Heart right ventricle (tissue), 16 donors: ENCODE measurements around the gene INSL4. TPM values are rescaled to one million over a fixed set of nuclear protein-coding genes. Genes with fewer than 3 reads are reported as not detected.

Source experiments
- ATAC-seq, 8 donors: fragments of 200-7000 bp; cut with Tn5 transposase; one replicate each; pipeline ENCODE4 v1.9.1; 2020; ENCODE audit warnings: mild to moderate bottlenecking in 8 of 8, moderate library complexity in 8 of 8, moderate number of reproducible peaks in 1 of 8
- DNase-seq, 2 donors: peaks; one replicate each; pipeline ENCODE4 v3.0.0-alpha.2; 2020
- H3K27ac ChIP-seq, 10 donors: fragments of 200-600 bp; sonication (generic) in 2 of 10; one replicate each; pipeline versions ENCODE4 v1.5.0 to v1.8.0; 2020 to 2022; ENCODE audit warnings: mild to moderate bottlenecking in 3 of 10
- H3K27me3 ChIP-seq, 7 donors: fragments of 200-600 bp; one replicate each; pipeline ENCODE4 v1.8.0; 2021 to 2022; ENCODE audit warnings: mild to moderate bottlenecking in 2 of 7
- H3K36me3 ChIP-seq, 9 donors: fragments of 200-600 bp; sonication (generic) in 1 of 9; one replicate each; pipeline versions ENCODE4 v1.5.0 to v1.8.0; 2020 to 2022; ENCODE audit warnings: mild to moderate bottlenecking in 2 of 9
- H3K4me1 ChIP-seq, 9 donors: fragments of 200-600 bp; sonication (generic) in 1 of 9; one replicate each; pipeline versions ENCODE4 v1.5.0 to v1.8.0; 2020 to 2022; ENCODE audit warnings: mild to moderate bottlenecking in 4 of 9
- H3K4me3 ChIP-seq, 10 donors: fragments of 200-600 bp; sonication (generic) in 2 of 10; one replicate each; pipeline versions ENCODE4 v1.5.0 to v1.8.0; 2020 to 2022; ENCODE audit warnings: mild to moderate bottlenecking in 7 of 10, moderate library complexity in 2 of 10
- H3K9me3 ChIP-seq, 11 donors: fragments of 200-600 bp in 10 of 11; sonication (generic) in 2 of 11; one replicate each; pipeline versions ENCODE4 v1.5.0 to v1.8.0; 2013 to 2022; ENCODE audit warnings: mild to moderate bottlenecking in 2 of 11, control low read depth in 1 of 11, moderate library complexity in 1 of 11
- WGBS, 2 donors: extraction: QIAGEN DNeasy Blood & Tissue Kit; methylation state at CpG; one replicate each; pipeline ENCODE4 v1.1.7; 2013; ENCODE audit warnings: inconsistent platforms in 1 of 2; 5-methylcytosine and 5-hydroxymethylcytosine counted together
- intact Hi-C, 10 donors: fragments of 100-400 bp; cut with DNase I; formaldehyde crosslinking; loops; one replicate each; pipeline versions ENCODE4 v1.11.1 to v1.14.2; 2022
- polyA plus RNA-seq, 2 donors: library from polyadenylated mRNA; stranded (reverse); fragments of 200-250 nt; gene quantifications; one replicate each; pipeline ENCODE4 v1.2.3, GENCODE V29; 2013
- total RNA-seq, 10 donors: library from RNA; stranded (reverse); fragmentation: NEBNext Ultra II Directional in 3 of 10; extraction: Animal tissue kit (Norgen Biotek cat#: 25700) in 3 of 10; gene quantifications; one replicate each; pipeline versions ENCODE4 v1.2.1 to v1.2.4, GENCODE V29; 2021 to 2023
- TF ChIP-seq, protein P1 (sequence below), 9 donors: fragments of 200-600 bp; sonication (generic) in 2 of 9; IDR thresholded peaks; one replicate each; pipeline versions ENCODE4 v1.5.0 to v1.8.0; 2021 to 2022; ENCODE audit warnings: antibody characterized with exemption in 9 of 9, mild to moderate bottlenecking in 5 of 9, moderate library complexity in 1 of 9
- donor health status: Arrhythmogenic right ventricular cardiomyopathy.
- donor health status: ischemic (EF 13 %, LVEDD 7.1; RV severe dilation, severe dysfunction).
- donor health status: healthy with polysubstance abuse.
- donor health status: DM: no; HTN: yes; CAD: no.
- donor health status: DM: no; HTN: no; CAD: no.
- donor health status: ischemic (EF 25% LVEDD 6.9; RV normal size, moderate dysfunction).
- donor health status: ischemic (EF 25% LVEDD 5.7; RV mildly dilated, moderate dysfunction).
- donor health status: healthy.
- donor health status: DM: yes; HTN: yes; CAD: no.
- donor health status: Ischemic cardiomyopathy.
- donor health status: ischemic (EF 35%, LVEDD 5.7; RV mildly dilated, moderate dysfunction).
- donor health status: nonischemic (EF 11% LVEDD 7.7; RV severe dilation, severe dysfunction).
- donor health status: DM: yes; HTN: yes; CAD: no.
- donor health status: PGD.
- donor health status: ischemic (EF 29% LVEDD 5.4; RV normal size, mild dysfunction).
- donor health status: nonischemic (EF 23%, LVEDD 6.1; RV moderate dilation, normal function).

Gene INSL4
- total and polyA plus RNA-seq, 12 donors: not detected

DNA sequence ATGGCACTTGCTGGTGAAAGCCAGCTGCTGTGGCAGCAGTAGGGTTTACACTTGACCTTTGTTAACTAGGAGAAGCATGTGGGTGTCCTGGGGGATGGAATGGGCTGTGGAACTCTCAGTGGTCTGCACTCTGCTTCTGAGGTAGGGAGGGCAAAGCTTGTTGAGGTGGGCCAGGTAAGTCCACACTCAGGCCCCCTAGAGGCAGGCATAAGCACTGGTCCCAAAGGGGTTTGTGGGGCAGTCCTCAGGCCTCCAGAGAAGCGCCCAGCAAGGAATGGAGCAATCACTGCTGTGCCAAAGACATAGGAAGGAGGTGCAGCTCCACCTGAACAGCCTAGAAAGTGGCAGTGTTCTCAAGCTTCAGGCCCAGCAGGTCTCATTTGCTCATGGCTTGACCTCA is 34.7 kb downstream of the INSL4 start:
- 39 to 90% methylated on average over 1 of the region's 1 CpG for WGBS, 2 donors
- ATAC-seq: no peak
- intact Hi-C loops: no loop called here

DNA sequence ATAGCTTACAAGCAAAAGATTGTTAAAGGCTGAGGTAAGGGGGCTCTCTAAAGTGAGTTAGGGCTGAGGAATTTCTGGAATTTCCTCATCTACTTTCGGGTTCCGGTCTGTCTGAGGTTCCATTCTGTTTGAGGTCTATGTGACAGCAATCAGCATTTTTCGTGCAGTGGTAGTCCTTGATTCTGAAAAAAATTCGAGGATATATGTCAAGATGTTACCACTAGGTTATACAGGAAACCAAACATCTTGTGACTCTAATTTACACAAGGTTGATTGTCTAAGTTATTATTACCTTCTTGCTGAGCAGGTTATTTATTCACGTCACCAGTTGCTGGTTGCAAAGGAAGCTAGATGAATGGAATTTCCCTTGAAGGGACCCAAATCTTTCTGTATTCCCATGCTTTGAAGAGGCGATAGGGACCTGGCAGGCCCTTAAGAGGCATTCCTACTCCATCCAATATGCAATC is 38.1 kb downstream of the INSL4 start:
- no peaks in the 10 kb centered on the region for H3K36me3 ChIP-seq
- intact Hi-C loops: no loop called here
- H3K4me1 ChIP-seq: peaks cover 0 to 6% (median 0%) of the 10 kb centered on the region in 9 donors
- DNase-seq (no peak), ATAC-seq (peak in 1 of 8 donors; percentile 42)
- H3K27me3 ChIP-seq: peaks cover 0 to 2% (median 0%) of the 10 kb centered on the region in 7 donors
- TF ChIP-seq, protein P1, sequence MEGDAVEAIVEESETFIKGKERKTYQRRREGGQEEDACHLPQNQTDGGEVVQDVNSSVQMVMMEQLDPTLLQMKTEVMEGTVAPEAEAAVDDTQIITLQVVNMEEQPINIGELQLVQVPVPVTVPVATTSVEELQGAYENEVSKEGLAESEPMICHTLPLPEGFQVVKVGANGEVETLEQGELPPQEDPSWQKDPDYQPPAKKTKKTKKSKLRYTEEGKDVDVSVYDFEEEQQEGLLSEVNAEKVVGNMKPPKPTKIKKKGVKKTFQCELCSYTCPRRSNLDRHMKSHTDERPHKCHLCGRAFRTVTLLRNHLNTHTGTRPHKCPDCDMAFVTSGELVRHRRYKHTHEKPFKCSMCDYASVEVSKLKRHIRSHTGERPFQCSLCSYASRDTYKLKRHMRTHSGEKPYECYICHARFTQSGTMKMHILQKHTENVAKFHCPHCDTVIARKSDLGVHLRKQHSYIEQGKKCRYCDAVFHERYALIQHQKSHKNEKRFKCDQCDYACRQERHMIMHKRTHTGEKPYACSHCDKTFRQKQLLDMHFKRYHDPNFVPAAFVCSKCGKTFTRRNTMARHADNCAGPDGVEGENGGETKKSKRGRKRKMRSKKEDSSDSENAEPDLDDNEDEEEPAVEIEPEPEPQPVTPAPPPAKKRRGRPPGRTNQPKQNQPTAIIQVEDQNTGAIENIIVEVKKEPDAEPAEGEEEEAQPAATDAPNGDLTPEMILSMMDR (IDR thresholded peaks at IDR 0.05): no peak
- 27 to 31% methylated on average over 6 of the region's 6 CpGs for WGBS, 2 donors
- H3K4me3 ChIP-seq: no peak overlapping the region
- no peak overlapping the region for H3K27ac ChIP-seq
- H3K9me3 ChIP-seq: no peaks in the 10 kb centered on the region

More for the DNA sequence above, 34.7 kb downstream of the INSL4 start:
- no peak for DNase-seq
- Histone ChIP-seq H3K4me1 (peaks cover 0 to 6% (median 0%) of the 10 kb centered on the region in 9 donors), H3K9me3 (no peaks in the 10 kb centered on the region), H3K4me3 (no peak overlapping the region), H3K27me3 (no peaks in the 10 kb centered on the region), H3K36me3 (no peaks in the 10 kb centered on the region), H3K27ac (no peak overlapping the region)
- TF ChIP-seq, protein P1 (IDR thresholded peaks at IDR 0.05): no peak

DNA sequence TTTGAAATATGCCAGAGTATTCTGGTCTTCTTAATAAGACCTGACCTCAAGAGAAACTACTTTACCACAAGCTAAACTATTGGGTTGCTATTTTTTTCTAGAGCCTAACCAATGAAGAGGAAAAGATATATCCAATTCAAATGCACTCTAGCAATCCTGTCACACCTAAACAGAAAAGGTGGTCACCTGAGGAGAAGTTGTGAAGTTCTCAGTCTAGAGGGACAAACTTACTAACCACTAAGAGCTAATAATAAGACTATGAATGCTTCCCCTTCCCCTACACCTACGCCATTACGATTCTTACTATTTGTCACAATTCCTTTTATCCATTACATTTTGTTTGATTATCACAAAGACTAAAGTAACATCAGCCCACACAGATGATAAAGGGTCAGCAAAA is 43.6 kb downstream of the INSL4 start:
- TF ChIP-seq, protein P1 (IDR thresholded peaks at IDR 0.05): no peak
- H3K4me3 ChIP-seq: no peak overlapping the region
- no peaks in the 10 kb centered on the region for H3K4me1 ChIP-seq
- no peaks in the 10 kb centered on the region for H3K9me3 ChIP-seq
- no peak overlapping the region for H3K27ac ChIP-seq
- peaks cover 0 to 5% (median 0%) of the 10 kb centered on the region in 7 donors for H3K27me3 ChIP-seq
- H3K36me3 ChIP-seq: no peaks in the 10 kb centered on the region
- 89 to 94% methylated on average over 2 of the region's 2 CpGs for WGBS, 2 donors
- DNase-seq: no peak
- no peak for ATAC-seq
- intact Hi-C loops: no loop called here

DNA sequence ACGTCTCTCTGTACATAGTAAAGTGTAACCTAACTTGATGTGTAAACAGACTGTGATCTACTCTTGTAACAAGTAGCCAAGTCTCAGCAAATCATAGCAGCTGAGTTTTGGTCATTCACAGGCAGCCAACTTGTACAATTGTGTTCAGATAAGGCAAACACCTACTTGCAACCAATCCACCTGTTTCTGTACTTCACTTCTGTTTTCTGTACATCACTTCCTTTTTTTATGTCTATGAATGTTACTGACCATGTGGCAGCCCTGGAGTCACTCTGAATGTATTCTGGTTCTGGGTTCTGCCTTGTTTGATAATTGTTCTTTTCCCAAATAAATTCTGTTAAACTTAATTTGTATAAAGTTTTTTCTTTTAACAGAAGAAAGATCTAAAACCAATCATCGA is 47.3 kb downstream of the INSL4 start:
- intact Hi-C loops: no loop called here
- no peak overlapping the region for H3K4me3 ChIP-seq
- TF ChIP-seq, protein P1 (IDR thresholded peaks at IDR 0.05): no peak
- H3K9me3 ChIP-seq: peaks cover 0 to 4% (median 0%) of the 10 kb centered on the region in 11 donors
- 71 to 74% methylated on average over 2 of the region's 2 CpGs for WGBS, 2 donors
- ATAC-seq: no peak
- peaks cover 0 to 5% (median 0%) of the 10 kb centered on the region in 7 donors for H3K27me3 ChIP-seq
- no peaks in the 10 kb centered on the region for H3K4me1 ChIP-seq
- no peak for DNase-seq
- no peaks in the 10 kb centered on the region for H3K36me3 ChIP-seq
- H3K27ac ChIP-seq: no peak overlapping the region

Other genes with a start within 250 kb of the INSL4 start
- gene JAK2, start 246.1 kb upstream of the INSL4 start, total RNA-seq: 10 to 100 TPM in 9 of 10 donors, 1 to 10 TPM in 1; 7.0 to 95.6 (median 44.8) TPM
- 1 to 10 TPM; 2.3 to 6.7 TPM for gene JAK2, start 246.1 kb upstream of the INSL4 start, polyA plus RNA-seq
- gene INSL6, start 45.8 kb upstream of the INSL4 start, total RNA-seq: not detected
- gene INSL6, start 45.8 kb upstream of the INSL4 start, polyA plus RNA-seq: not detected
- gene RLN2, start 73.3 kb downstream of the INSL4 start, total RNA-seq: 1 to 10 TPM in 2 of 10 donors, under 1 TPM in 5, not detected in 3; 0.49 to 1.7 (median 0.85) TPM
- under 1 TPM; 0.13 to 0.51 TPM for gene RLN2, start 73.3 kb downstream of the INSL4 start, polyA plus RNA-seq
- gene RLN1, start 108.5 kb downstream of the INSL4 start, total RNA-seq: under 1 TPM in 5 of 10 donors, not detected in 5; 0.33 to 0.38 (median 0.35) TPM
- under 1 TPM in 1 of 2 donors, not detected in 1; 0.04 TPM for gene RLN1, start 108.5 kb downstream of the INSL4 start, polyA plus RNA-seq
- gene PLGRKT, start 206.5 kb downstream of the INSL4 start, total RNA-seq: 10 to 100 TPM; 30.1 to 53.0 (median 36.3) TPM
- gene PLGRKT, start 206.5 kb downstream of the INSL4 start, polyA plus RNA-seq: 10 to 100 TPM; 11.8 to 34.9 TPM
- gene CD274, start 219.1 kb downstream of the INSL4 start, total RNA-seq: 10 to 100 TPM; 11.3 to 44.0 (median 13.5) TPM
- 10 to 100 TPM in 1 of 2 donors, 1 to 10 TPM in 1; 4.5 to 26.0 TPM for gene CD274, start 219.1 kb downstream of the INSL4 start, polyA plus RNA-seq